GM18505 (cell line): ENCODE measurements around the gene SECISBP2.
A peak's percentile ranks its signal among the peaks of the same experiment; 100 is the strongest.
"Not testable (repeated sequence)": the region's sequence is repeated elsewhere in the genome, so short reads cannot be mapped to it uniquely, and the experiment has no call there.

ENCODE experiments used
- ATAC-seq: cut with Tn5 transposase; IDR thresholded peaks from one replicate; pipeline ENCODE4 v1.9.1; 2021; ENCODE audit not compliant: unreplicated experiment
- POLR2A ChIP-seq: IDR thresholded peaks from 4 replicates; pipeline ENCODE4 v1.6.1; 2011; ENCODE audit warnings: borderline replicate concordance; ENCODE audit not compliant: insufficient read depth, insufficient read length; ENCODE audit errors: extremely low read depth

SECISBP2 gene

DNA sequence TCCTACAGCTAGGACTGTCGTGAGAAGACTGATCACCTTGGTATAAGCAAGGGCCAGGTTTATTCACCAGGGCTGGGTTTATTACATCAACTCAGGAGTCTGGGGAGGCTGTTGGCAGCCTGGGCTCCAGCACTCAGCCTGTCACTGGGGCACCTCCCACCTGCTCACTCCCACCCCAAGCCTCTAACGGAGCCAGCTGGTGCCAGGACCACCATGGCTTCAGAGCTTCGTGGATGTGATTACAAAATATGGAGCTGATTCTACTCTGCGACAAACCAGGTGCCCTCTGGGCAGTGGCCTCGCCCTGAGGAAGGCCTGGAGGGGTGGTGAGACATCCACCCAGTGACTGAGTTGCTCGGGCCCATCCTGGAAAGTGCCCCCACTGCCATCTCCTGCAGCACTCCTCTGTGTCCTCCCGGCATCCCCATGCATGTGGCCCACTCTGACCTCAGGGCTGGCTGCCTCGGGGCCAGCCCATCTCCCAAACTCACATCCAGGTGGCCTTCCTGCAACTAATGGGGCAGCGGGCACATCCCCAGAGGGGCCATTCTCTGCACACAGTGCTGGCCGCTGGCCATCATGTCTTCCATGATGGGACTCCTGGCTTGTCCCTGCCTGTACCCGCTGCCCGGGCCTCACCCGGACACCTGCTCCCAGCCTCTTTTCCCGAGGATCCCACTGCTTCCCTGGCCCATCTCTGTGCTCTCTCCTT lies 49.6 kb downstream of the SECISBP2 start:
- no peak for ATAC-seq
- TF ChIP-seq POLR2A: no peak

GRCh38 chr9:89368550-89368949 lies 50.2 kb downstream of the SECISBP2 start:
- ATAC-seq: no peak
- no peak for TF ChIP-seq POLR2A

GRCh38 chr9:89368978-89369377 lies 50.7 kb downstream of the SECISBP2 start:
- ATAC-seq: no peak
- no peak for TF ChIP-seq POLR2A

GRCh38 chr9:89370593-89370992 lies 52.3 kb downstream of the SECISBP2 start:
- no peak for TF ChIP-seq POLR2A
- ATAC-seq: no peak

GRCh38 chr9:89371791-89372190 lies 53.5 kb downstream of the SECISBP2 start:
- ATAC-seq: not testable (repeated sequence)

DNA sequence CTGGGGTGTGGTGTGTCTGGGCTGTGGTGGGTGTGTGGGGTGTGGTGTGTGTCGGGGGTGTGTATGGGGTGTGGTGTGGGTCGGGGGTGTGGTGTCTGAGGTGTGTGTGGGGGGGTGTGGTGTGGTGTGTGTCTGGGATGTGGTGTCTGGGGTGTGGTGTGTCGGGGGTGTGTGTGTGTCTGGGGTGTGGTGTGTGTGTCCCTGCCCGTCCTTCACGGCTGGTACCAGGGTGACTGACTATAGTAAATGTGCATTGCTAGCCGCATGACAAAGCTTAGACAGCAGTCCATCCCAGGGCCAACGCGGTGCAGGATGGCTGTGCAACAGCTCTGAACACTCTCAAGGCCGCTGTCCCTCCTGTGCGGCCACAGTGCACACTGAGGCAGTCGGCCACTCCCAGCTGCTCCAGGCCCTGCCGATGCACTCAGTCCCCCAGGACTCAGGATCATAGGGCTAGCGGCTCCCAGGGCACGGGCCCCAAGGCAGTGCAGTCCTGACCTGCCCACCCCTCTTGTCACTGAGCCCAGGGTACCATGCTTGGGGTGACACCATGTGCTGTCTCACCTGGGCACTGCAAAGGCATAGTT lies 54.0 kb downstream of the SECISBP2 start:
- no peak for TF ChIP-seq POLR2A
- ATAC-seq: no peak

- no peak for ATAC-seq
- no peak for TF ChIP-seq POLR2A
Measured at GRCh38 chr9:89372979-89373378, 54.7 kb downstream of the SECISBP2 start.

GRCh38 chr9:89374176-89374575 lies 55.9 kb downstream of the SECISBP2 start:
- no peak for ATAC-seq
- TF ChIP-seq POLR2A: peak; percentile 34

DNA sequence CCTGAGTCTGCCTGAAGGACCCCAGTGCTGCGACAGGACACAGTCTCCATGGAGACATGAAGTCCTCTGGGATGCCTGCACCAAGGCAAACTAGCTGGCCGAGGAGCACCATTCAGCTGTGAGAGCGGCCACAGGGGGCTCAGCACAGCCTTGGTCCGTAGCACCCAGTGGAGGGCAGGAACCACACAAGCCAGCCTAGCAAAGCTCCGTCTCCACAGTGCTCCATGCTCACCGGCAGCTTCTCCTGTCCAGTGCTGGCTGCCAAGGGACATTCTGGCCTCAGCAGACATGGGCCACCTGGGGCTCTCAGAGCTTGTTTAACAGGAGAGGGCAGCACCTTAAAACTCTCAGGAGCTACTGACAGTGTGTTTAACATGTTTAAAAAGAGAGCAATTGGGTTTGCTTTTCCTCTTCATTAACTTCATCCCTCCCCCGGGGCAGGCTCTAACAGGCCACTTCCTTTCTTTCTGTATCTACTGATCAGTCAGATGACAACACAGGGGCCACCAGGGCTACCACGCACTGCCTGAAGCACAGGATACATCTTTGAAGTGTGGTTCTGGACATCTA lies 57.0 kb downstream of the SECISBP2 start:
- TF ChIP-seq POLR2A: peak; percentile 48
- ATAC-seq: peak; percentile 57

- TF ChIP-seq POLR2A: no peak
- no peak for ATAC-seq
Measured at GRCh38 chr9:89376286-89376685, 58.0 kb downstream of the SECISBP2 start.

DNA sequence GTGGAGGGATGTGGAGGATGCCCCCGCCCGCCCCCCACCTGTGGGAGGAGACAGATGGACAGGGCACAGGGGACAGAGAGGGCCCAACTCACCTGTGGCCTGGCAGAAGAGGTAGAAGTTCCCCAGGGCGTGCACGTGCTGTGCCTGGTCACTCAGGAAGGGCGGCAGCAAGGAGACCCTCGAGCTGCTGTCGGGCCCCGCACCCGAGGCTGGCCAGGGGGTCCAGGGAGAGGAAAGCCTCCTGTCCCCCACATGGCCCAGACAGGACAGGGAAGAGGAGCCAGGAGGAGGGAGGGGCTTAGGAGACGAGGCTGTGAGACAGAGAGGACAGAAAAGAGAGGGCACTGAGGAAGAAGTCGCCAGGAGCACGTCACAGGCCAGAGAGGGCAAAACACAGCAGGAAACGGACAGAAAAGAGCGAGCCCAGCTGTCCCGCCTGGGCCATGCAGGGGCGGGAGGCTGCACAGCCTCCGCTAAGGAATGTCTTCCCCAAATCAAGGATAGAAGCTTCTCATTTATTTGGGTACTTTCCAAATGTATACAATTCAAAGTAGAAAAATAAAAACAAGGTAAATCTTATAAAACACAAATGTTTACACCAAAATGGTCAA lies 58.5 kb downstream of the SECISBP2 start:
- ATAC-seq: no peak
- no peak for TF ChIP-seq POLR2A

DNA sequence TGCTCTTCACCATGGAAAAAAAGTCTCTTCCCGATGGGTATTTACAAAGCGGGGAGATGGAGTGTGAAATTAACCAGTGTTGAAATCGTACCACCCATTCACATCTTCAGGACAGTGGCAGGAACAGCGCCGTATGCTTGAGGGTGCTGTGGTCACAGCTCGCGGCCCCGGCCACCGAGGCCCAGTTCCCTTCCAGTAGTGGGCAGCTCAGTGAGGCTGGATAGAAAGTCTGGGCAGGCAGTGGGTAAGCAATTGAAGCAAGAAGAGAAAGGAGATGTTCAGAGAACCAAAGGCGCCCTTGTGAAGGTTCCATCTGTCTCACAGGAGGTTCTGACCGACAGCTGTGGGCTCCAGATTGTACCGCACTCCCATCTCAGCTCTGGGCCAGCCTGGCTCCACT lies 59.1 kb downstream of the SECISBP2 start:
- no peak for TF ChIP-seq POLR2A
- ATAC-seq: no peak

DNA sequence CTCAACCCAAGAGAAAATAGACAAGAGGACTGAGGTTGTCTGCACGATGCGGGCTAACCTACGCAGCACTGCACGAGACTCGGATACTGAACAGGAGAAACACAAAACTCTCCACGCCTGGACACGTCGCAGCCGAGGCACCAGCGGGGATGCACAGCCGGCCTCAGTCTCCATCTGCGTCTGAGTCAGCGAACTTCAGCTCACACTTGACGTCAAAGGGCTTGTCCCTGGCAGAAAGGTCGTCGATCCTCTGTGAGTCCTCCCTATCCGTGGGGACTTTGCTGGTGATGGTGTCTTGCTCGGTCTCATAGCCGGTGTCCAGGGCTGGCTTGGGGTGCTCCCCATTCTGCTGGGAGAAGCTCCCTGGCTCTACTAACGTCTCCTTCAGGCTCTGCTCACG lies 60.2 kb downstream of the SECISBP2 start:
- no peak for TF ChIP-seq POLR2A
- ATAC-seq: no peak

DNA sequence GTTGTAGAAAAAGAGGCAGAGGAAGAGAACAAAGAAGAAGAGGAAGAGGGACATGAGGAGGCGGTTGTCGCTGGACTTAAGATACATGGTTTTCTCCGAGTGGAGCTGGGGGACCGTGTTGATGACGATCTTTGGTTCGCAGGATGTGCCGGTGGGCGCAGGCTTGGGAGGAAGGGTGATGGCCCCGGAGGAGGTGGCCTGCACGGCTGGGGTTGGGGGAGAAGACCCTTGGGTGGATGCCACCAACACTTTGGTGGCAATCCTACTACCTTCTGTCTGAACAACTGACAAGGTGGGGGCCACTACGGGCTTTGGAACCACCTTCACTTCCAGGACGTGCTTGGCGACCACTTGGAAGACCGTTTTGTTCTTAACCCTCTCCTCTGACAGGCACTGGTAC lies 60.7 kb downstream of the SECISBP2 start:
- ATAC-seq: no peak
- no peak for TF ChIP-seq POLR2A
